SK-N-SH (cell line): ENCODE results near the gene GIMAP4.

Experiments used
- EP300 ChIP-seq, 2 experiments: IDR thresholded peaks; 2 replicates each; pipeline versions ENCODE4 v1.4.0 to v1.6.1; 2012; ENCODE audit warnings: borderline replicate concordance in 1 of 2, low read depth in 1 of 2, low read length in 1 of 2
- EZH2phosphoT487 ChIP-seq: fragments of 200-600 bp; sonication (generic); IDR thresholded peaks from 2 replicates; pipeline ENCODE4 v1.6.1; 2017; ENCODE audit warnings: low read depth, mixed run types, mild to moderate bottlenecking, antibody characterized with exemption, moderate library complexity, borderline replicate concordance
- MXI1 ChIP-seq: IDR thresholded peaks from 2 replicates; pipeline ENCODE4 v1.6.1; 2012; ENCODE audit warnings: mild to moderate bottlenecking, low read depth, low read length, improper control_type of control experiment
- TAF1 ChIP-seq: IDR thresholded peaks from 2 replicates; pipeline ENCODE4 v1.6.1; 2012; ENCODE audit warnings: low read depth, mild to moderate bottlenecking, low read length, moderate library complexity, borderline replicate concordance
- YY1 ChIP-seq: IDR thresholded peaks from 2 replicates; pipeline ENCODE4 v1.4.0; 2012; ENCODE audit warnings: low read depth, mild to moderate bottlenecking
- TF ChIP-seq, protein P1 (sequence below): fragments of 200-600 bp; sonication (generic); IDR thresholded peaks from 2 replicates; pipeline ENCODE4 v1.6.1; 2017; ENCODE audit warnings: antibody characterized with exemption, mild to moderate bottlenecking, moderate library complexity

- TF ChIP-seq, protein P1, sequence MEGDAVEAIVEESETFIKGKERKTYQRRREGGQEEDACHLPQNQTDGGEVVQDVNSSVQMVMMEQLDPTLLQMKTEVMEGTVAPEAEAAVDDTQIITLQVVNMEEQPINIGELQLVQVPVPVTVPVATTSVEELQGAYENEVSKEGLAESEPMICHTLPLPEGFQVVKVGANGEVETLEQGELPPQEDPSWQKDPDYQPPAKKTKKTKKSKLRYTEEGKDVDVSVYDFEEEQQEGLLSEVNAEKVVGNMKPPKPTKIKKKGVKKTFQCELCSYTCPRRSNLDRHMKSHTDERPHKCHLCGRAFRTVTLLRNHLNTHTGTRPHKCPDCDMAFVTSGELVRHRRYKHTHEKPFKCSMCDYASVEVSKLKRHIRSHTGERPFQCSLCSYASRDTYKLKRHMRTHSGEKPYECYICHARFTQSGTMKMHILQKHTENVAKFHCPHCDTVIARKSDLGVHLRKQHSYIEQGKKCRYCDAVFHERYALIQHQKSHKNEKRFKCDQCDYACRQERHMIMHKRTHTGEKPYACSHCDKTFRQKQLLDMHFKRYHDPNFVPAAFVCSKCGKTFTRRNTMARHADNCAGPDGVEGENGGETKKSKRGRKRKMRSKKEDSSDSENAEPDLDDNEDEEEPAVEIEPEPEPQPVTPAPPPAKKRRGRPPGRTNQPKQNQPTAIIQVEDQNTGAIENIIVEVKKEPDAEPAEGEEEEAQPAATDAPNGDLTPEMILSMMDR, result no peak
- no peak for TF ChIP-seq EZH2phosphoT487
- TF ChIP-seq EP300 (IDR thresholded peaks at IDR 0.05; ENCODE audit: borderline replicate concordance in 1 of 2, low read depth in 1 of 2, low read length in 1 of 2), result no peak
- TF ChIP-seq YY1, result no peak
- TF ChIP-seq MXI1, result no peak
- no peak for TF ChIP-seq TAF1
These were observed 3.6 kb downstream of the GIMAP4 start for GRCh38 chr7:150570556-150571465.
